ENCODE data around the gene PDE4B. TPM values are rescaled to one million over a fixed set of nuclear protein-coding genes. Genes with fewer than 3 reads are reported as not detected.

The PDE4B gene
- total and polyA plus RNA-seq, 2 of the 13 experiments (the other 11 are each of a cell fraction or from before 2014, with no cell fraction given), result not detected

- CTCF ChIA-PET (ENCODE audit: low intra/inter-chr PET ratio, low total read pairs), result no interaction called here
- TF ChIP-seq ZUFSP (CRISPR knock-in tag; IDR thresholded peaks at IDR 0.05; ENCODE audit: borderline replicate concordance), result no peak
- no peak for TF ChIP-seq ARNT2 (CRISPR knock-in tag; IDR thresholded peaks at IDR 0.05; ENCODE audit: low read depth)
- TF ChIP-seq ZNF546 (CRISPR knock-in tag; conservative IDR thresholded peaks at IDR 0.05), result no peak
- no peak for TF ChIP-seq ZKSCAN1 (IDR thresholded peaks at IDR 0.05; ENCODE audit: low read length)
- TF ChIP-seq FOXJ3 (CRISPR knock-in tag; IDR thresholded peaks at IDR 0.05; ENCODE audit: borderline replicate concordance), result no peak
- Histone ChIP-seq H4K20me1 (ENCODE audit: insufficient read depth, low read length) (no peaks in the 10 kb centered on the region), H3K4me2 (ENCODE audit: low read depth, low read length) (no peak overlapping the region), H3K9ac (ENCODE audit: insufficient read depth, low read depth, low read length) (no peak overlapping the region), H3K4me1 (ENCODE audit: insufficient read depth, low read length) (no peaks in the 10 kb centered on the region), H3K4me3 (replicated peaks in 1 of 3; ENCODE audit: insufficient read depth in 1 of 3, low read depth in 2 of 3, low read length in 3 of 3) (no peak overlapping the region), H3K36me3 (replicated peaks in 1 of 2; ENCODE audit: control insufficient read depth in 1 of 2, insufficient read depth in 2 of 2, low read length in 2 of 2) (no peaks in the 10 kb centered on the region), H3K79me2 (ENCODE audit: insufficient read depth, low read length) (no peaks in the 10 kb centered on the region), H3K27me3 (ENCODE audit: control insufficient read depth in 1 of 2, insufficient read depth in 2 of 2, low read length in 2 of 2) (no peaks in the 10 kb centered on the region), H3K27ac (ENCODE audit: extremely low read length, insufficient read depth, low read length) (no peak overlapping the region), H3K9me3 (ENCODE audit: low read length) (no peaks in the 10 kb centered on the region), H2AFZ (ENCODE audit: low read length) (no peak overlapping the region)
- 36% methylated on average over 1 of the region's 1 CpG for WGBS (ENCODE audit: low lambda C conversion rate)
- intact Hi-C loops (cut with micrococcal nuclease; ENCODE audit: unreplicated experiment) (no loop called here), in situ Hi-C loops (cut with HindIII; ENCODE audit: extremely low pct_ligation_motif_present, low pct_unique_long_range_greater_than_20kb) (loop anchor here (25.0 kb wide), 2 partner anchors 509 to 784 kb away; no protein-coding TSS in a partner anchor)
- no TSS peak for BruUV-seq (replicated peaks)
- ATAC-seq (no peak), FAIRE-seq (no peak), DNase-seq (ENCODE audit: low spot score) (no peak)
- POLR2A ChIA-PET, result no interaction called here
Measured at GRCh38 chr1:65953170-65953569, 160.5 kb downstream of the PDE4B start.

GRCh38 chr1:65955071-65955470 lies 162.4 kb downstream of the PDE4B start:
- 2% methylated on average over 3 of the region's 3 CpGs for WGBS (ENCODE audit: low lambda C conversion rate)
- no peaks in the 10 kb centered on the region for H3K79me2 ChIP-seq (ENCODE audit: insufficient read depth, low read length)
- no peak overlapping the region for H2AFZ ChIP-seq (ENCODE audit: low read length)
- no peaks in the 10 kb centered on the region for H4K20me1 ChIP-seq (ENCODE audit: insufficient read depth, low read length)
- FAIRE-seq (no peak), ATAC-seq (no peak), DNase-seq (ENCODE audit: low spot score) (no peak)
- H3K9ac ChIP-seq (ENCODE audit: insufficient read depth, low read depth, low read length), result no peak overlapping the region
- H3K36me3 ChIP-seq (replicated peaks in 1 of 2; ENCODE audit: control insufficient read depth in 1 of 2, insufficient read depth in 2 of 2, low read length in 2 of 2), result no peaks in the 10 kb centered on the region
- intact Hi-C loops (cut with micrococcal nuclease; ENCODE audit: unreplicated experiment) (no loop called here), in situ Hi-C loops (cut with HindIII; ENCODE audit: extremely low pct_ligation_motif_present, low pct_unique_long_range_greater_than_20kb) (loop anchor here (25.0 kb wide), 2 partner anchors 507 to 782 kb away; no protein-coding TSS in a partner anchor)
- no peak overlapping the region for H3K27ac ChIP-seq (ENCODE audit: extremely low read length, insufficient read depth, low read length)
- H3K4me2 ChIP-seq (ENCODE audit: low read depth, low read length), result no peak overlapping the region
- ChIA-PET CTCF (ENCODE audit: low intra/inter-chr PET ratio, low total read pairs) (no interaction called here), POLR2A (no interaction called here)
- H3K4me3 ChIP-seq (replicated peaks in 1 of 3; ENCODE audit: insufficient read depth in 1 of 3, low read depth in 2 of 3, low read length in 3 of 3), result no peak overlapping the region
- H3K4me1 ChIP-seq (ENCODE audit: insufficient read depth, low read length), result no peaks in the 10 kb centered on the region
- H3K27me3 ChIP-seq (ENCODE audit: control insufficient read depth in 1 of 2, insufficient read depth in 2 of 2, low read length in 2 of 2), result no peaks in the 10 kb centered on the region; a peak in 1 of 5 replicates
- H3K9me3 ChIP-seq (ENCODE audit: low read length), result no peaks in the 10 kb centered on the region
- no TSS peak for BruUV-seq (replicated peaks)
- TF ChIP-seq ZNF564 (CRISPR knock-in tag; IDR thresholded peaks at IDR 0.05), result no peak
- no peak for TF ChIP-seq ZSCAN21 (CRISPR knock-in tag; IDR thresholded peaks at IDR 0.05; ENCODE audit: borderline replicate concordance)
- no peak for TF ChIP-seq ARID3A (IDR thresholded peaks at IDR 0.05; ENCODE audit: low read depth, low read length)
- TF ChIP-seq ZNF234 (CRISPR knock-in tag; conservative IDR thresholded peaks at IDR 0.05), result no peak
- no peak for TF ChIP-seq MNT (IDR thresholded peaks at IDR 0.05)
- no peak for TF ChIP-seq THAP7 (CRISPR knock-in tag; IDR thresholded peaks at IDR 0.05)
- TF ChIP-seq ZNF777 (CRISPR knock-in tag; IDR thresholded peaks at IDR 0.05), result no peak
- no peak for TF ChIP-seq RFX5 (IDR thresholded peaks at IDR 0.05; ENCODE audit: low read depth, low read length)
- TF ChIP-seq PHF5A (CRISPR knock-in tag; IDR thresholded peaks at IDR 0.05; ENCODE audit: low read depth, unreplicated experiment), result no peak
- no peak for TF ChIP-seq NFRKB (IDR thresholded peaks at IDR 0.05)

Data from HepG2 (cell line).